Neutrophil (primary cell): ENCODE measurements around the gene PLAU.

Experiments
- H3K27ac ChIP-seq: fragments of 200-600 bp; sonication (generic); 2 replicates; pipeline ENCODE4 v1.5.1; 2016; ENCODE audit warnings: mild to moderate bottlenecking, moderate library complexity
- H3K27me3 ChIP-seq: fragments of 200-600 bp; sonication (generic); 2 replicates; pipeline ENCODE4 v1.6.0; 2016; ENCODE audit warnings: mild to moderate bottlenecking
- H3K36me3 ChIP-seq: fragments of 200-600 bp; sonication (generic); 2 replicates; pipeline ENCODE4 v1.5.1; 2017
- H3K4me1 ChIP-seq, 2 experiments: fragments of 200-600 bp in 1 of 2; sonication (generic) in 1 of 2; 1 replicate in 1 of 2; 2 replicates in 1 of 2; pipeline versions ENCODE4 v1.5.1 to v1.6.1; 2013 to 2016; ENCODE audit warnings: low read depth in 1 of 2, low read length in 1 of 2, mild to moderate bottlenecking in 1 of 2, moderate library complexity in 1 of 2; ENCODE audit not compliant: control insufficient read depth in 1 of 2, insufficient read depth in 1 of 2
- H3K4me3 ChIP-seq, 2 experiments: fragments of 200-600 bp in 1 of 2; sonication (generic) in 1 of 2; 1 replicate in 1 of 2; 2 replicates in 1 of 2; pipeline ENCODE4 v1.5.1; 2013 to 2016; ENCODE audit warnings: low read depth in 1 of 2, low read length in 1 of 2, mild to moderate bottlenecking in 1 of 2, moderate library complexity in 1 of 2
- H3K9me3 ChIP-seq: fragments of 200-600 bp; sonication (generic); 2 replicates; pipeline ENCODE4 v1.5.1; 2016
- CTCF ChIP-seq: fragments of 200-600 bp; sonication (generic); IDR thresholded peaks from 2 replicates; pipeline ENCODE4 v1.5.1; 2016; ENCODE audit warnings: antibody characterized with exemption

PLAU gene

GRCh38 chr10:73950155-73950948 lies 39.4 kb downstream of the PLAU start:
- Histone ChIP-seq H3K9me3 (no peaks in the 10 kb centered on the region), H3K36me3 (no peaks in the 10 kb centered on the region), H3K27ac (no peak overlapping the region), H3K27me3 (no peaks in the 10 kb centered on the region), H3K4me3 (no peak overlapping the region), H3K4me1 (peaks cover 21 to 27% of the 10 kb centered on the region in 2 experiments)
- no peak for TF ChIP-seq CTCF

GRCh38 chr10:73953665-73954064 lies 42.7 kb downstream of the PLAU start:
- Histone ChIP-seq H3K4me1 (peaks cover 50 to 56% of the 10 kb centered on the region in 2 experiments), H3K4me3 (peak overlapping the region in 1 of 2 experiments; percentile 28), H3K9me3 (no peaks in the 10 kb centered on the region), H3K27ac (peak overlapping the region; percentile 60), H3K27me3 (no peaks in the 10 kb centered on the region), H3K36me3 (no peaks in the 10 kb centered on the region)
- TF ChIP-seq CTCF, result no peak

GRCh38 chr10:73954737-73955136 lies 43.8 kb downstream of the PLAU start:
- Histone ChIP-seq H3K36me3 (no peaks in the 10 kb centered on the region), H3K27me3 (no peaks in the 10 kb centered on the region), H3K27ac (no peak overlapping the region), H3K9me3 (no peaks in the 10 kb centered on the region), H3K4me3 (no peak overlapping the region), H3K4me1 (peaks cover 60 to 67% of the 10 kb centered on the region in 2 experiments)
- no peak for TF ChIP-seq CTCF

GRCh38 chr10:73955719-73956118 lies 44.8 kb downstream of the PLAU start:
- Histone ChIP-seq H3K4me1 (peaks cover 67 to 76% of the 10 kb centered on the region in 2 experiments), H3K27me3 (no peaks in the 10 kb centered on the region), H3K9me3 (no peaks in the 10 kb centered on the region), H3K27ac (peak overlapping the region; percentile 97), H3K36me3 (no peaks in the 10 kb centered on the region), H3K4me3 (peak overlapping the region in 1 of 2 experiments; percentile 56)
- TF ChIP-seq CTCF, result no peak

GRCh38 chr10:73956476-73957359 lies 45.8 kb downstream of the PLAU start:
- peak overlapping the region; percentile 19 to 56 for H3K4me3 ChIP-seq
- no peak for TF ChIP-seq CTCF
- H3K27me3 ChIP-seq, result no peaks in the 10 kb centered on the region
- H3K9me3 ChIP-seq, result no peaks in the 10 kb centered on the region
- H3K27ac ChIP-seq, result peak overlapping the region; percentile 97
- H3K36me3 ChIP-seq, result no peaks in the 10 kb centered on the region
- H3K4me1 ChIP-seq, result peaks cover 67 to 76% of the 10 kb centered on the region in 2 experiments
